Muscle of back (tissue), 11 donors: ENCODE results near the gene PRCC. TPM values are rescaled to one million over a fixed set of nuclear protein-coding genes. Genes with fewer than 3 reads are reported as not detected.

Experiments
- DNase-seq, 3 donors: peaks; one replicate each; pipeline versions ENCODE4 v3.0.0 to v3.0.0-alpha.2; 2013
- polyA plus RNA-seq, 10 donors: library from polyadenylated mRNA; unstranded; fragments of 120-200 nt; gene quantifications; one replicate each; pipeline ENCODE4 v1.2.1, GENCODE V29; 2013; ENCODE audit not compliant: insufficient read length in 10 of 10

PRCC gene
- polyA plus RNA-seq, 10 donors, result 49.9 to 78.1 (median 64.9) TPM

GRCh38 chr1:156840186-156840897 is 73.0 kb downstream of the PRCC start:
- no peak for DNase-seq

GRCh38 chr1:156840898-156841279 is 73.6 kb downstream of the PRCC start:
- DNase-seq, result no peak

- DNase-seq, result no peak
Measured at GRCh38 chr1:156841295-156841855, 74.0 kb downstream of the PRCC start.

GRCh38 chr1:156842618-156843300 is 75.4 kb downstream of the PRCC start:
- no peak for DNase-seq

- no peak for DNase-seq
Measured at GRCh38 chr1:156844102-156844501, 76.8 kb downstream of the PRCC start.

- DNase-seq, result no peak
Measured at GRCh38 chr1:156844638-156845037, 77.3 kb downstream of the PRCC start.

GRCh38 chr1:156845055-156845952 is 78.0 kb downstream of the PRCC start:
- DNase-seq, result peak in 1 of 3 donors; percentile 26

- no peak for DNase-seq
Measured at GRCh38 chr1:156845953-156846545, 78.7 kb downstream of the PRCC start.

- no peak for DNase-seq
Measured at GRCh38 chr1:156846643-156847042, 79.3 kb downstream of the PRCC start.

GRCh38 chr1:156847591-156848460 is 80.5 kb downstream of the PRCC start:
- DNase-seq, result no peak

GRCh38 chr1:156848461-156849150 is 81.3 kb downstream of the PRCC start:
- DNase-seq, result peak in 1 of 3 donors; percentile 44

- no peak for DNase-seq
Measured at GRCh38 chr1:156849151-156849496, 81.8 kb downstream of the PRCC start.

Other genes with a start within 250 kb of the PRCC start
- 10 to 100 TPM in 2 of 10 donors, 1 to 10 TPM in 8; 5.3 to 11.5 (median 7.3) TPM for gene IQGAP3, start 195.0 kb upstream of the PRCC start, polyA plus RNA-seq
- under 1 TPM in 8 of 10 donors, not detected in 2; 0.18 to 0.94 (median 0.40) TPM for gene TTC24, start 187.8 kb upstream of the PRCC start, polyA plus RNA-seq
- gene NAXE, start 175.8 kb upstream of the PRCC start, polyA plus RNA-seq, result 10 to 100 TPM; 23.5 to 38.4 (median 28.9) TPM
- gene GPATCH4, start 166.1 kb upstream of the PRCC start, polyA plus RNA-seq, result 10 to 100 TPM; 23.4 to 36.7 (median 29.4) TPM
- under 1 TPM in 8 of 10 donors, not detected in 2; 0.13 to 0.98 (median 0.27) TPM for gene HAPLN2, start 148.1 kb upstream of the PRCC start, polyA plus RNA-seq
- gene BCAN, start 125.4 kb upstream of the PRCC start, polyA plus RNA-seq, result 1 to 10 TPM; 1.7 to 5.7 (median 2.1) TPM
- gene NES, start 90.1 kb upstream of the PRCC start, polyA plus RNA-seq, result 1,000 to 10,000 TPM in 1 of 10 donors, 100 to 1,000 TPM in 9; 584 to 1,081 (median 826) TPM
- 100 to 1,000 TPM; 191 to 363 (median 287) TPM for gene CRABP2, start 62.0 kb upstream of the PRCC start, polyA plus RNA-seq
- 10 to 100 TPM; 13.7 to 27.2 (median 18.3) TPM for gene METTL25B, start 39.1 kb upstream of the PRCC start, polyA plus RNA-seq
- gene ISG20L2, start 38.8 kb upstream of the PRCC start, polyA plus RNA-seq, result 10 to 100 TPM; 20.9 to 28.4 (median 25.2) TPM
- gene MRPL24, start 26.4 kb upstream of the PRCC start, polyA plus RNA-seq, result 10 to 100 TPM; 58.4 to 72.1 (median 65.6) TPM
- 100 to 1,000 TPM; 117 to 171 (median 142) TPM for gene HDGF, start 15.9 kb upstream of the PRCC start, polyA plus RNA-seq
- 1 to 10 TPM in 1 of 10 donors, under 1 TPM in 9; 0.24 to 1.8 (median 0.67) TPM for gene SH2D2A, start 49.3 kb downstream of the PRCC start, polyA plus RNA-seq
- under 1 TPM; 0.20 to 0.54 (median 0.33) TPM for gene INSRR, start 91.6 kb downstream of the PRCC start, polyA plus RNA-seq
- gene NTRK1, start 93.3 kb downstream of the PRCC start, polyA plus RNA-seq, result 1 to 10 TPM in 2 of 10 donors, under 1 TPM in 8; 0.17 to 1.1 (median 0.60) TPM
- gene PEAR1, start 126.2 kb downstream of the PRCC start, polyA plus RNA-seq, result 10 to 100 TPM; 18.1 to 30.3 (median 22.0) TPM
- gene LRRC71, start 153.1 kb downstream of the PRCC start, polyA plus RNA-seq, result 1 to 10 TPM in 3 of 10 donors, under 1 TPM in 7; 0.22 to 1.2 (median 0.81) TPM